BLaER1 (cell line): ENCODE measurements around the gene PTPRN2.

Source experiments
- H3K27ac ChIP-seq: shearing (Covaris generic); formaldehyde crosslinking; 2 replicates; pipeline ENCODE4 v1.8.1; 2022
- H3K27me3 ChIP-seq: shearing (Covaris generic); formaldehyde crosslinking; 2 replicates; pipeline ENCODE4 v1.8.1; 2022
- H3K36me3 ChIP-seq: shearing (Covaris generic); formaldehyde crosslinking; 2 replicates; pipeline ENCODE4 v1.8.1; 2022
- H3K4me1 ChIP-seq: shearing (Covaris generic); formaldehyde crosslinking; 2 replicates; pipeline ENCODE4 v1.8.1; 2022
- H3K4me2 ChIP-seq: shearing (Covaris generic); formaldehyde crosslinking; 2 replicates; pipeline ENCODE4 v1.8.1; 2022
- H3K4me3 ChIP-seq: shearing (Covaris generic); formaldehyde crosslinking; 2 replicates; pipeline ENCODE4 v1.8.1; 2022
- H3K9ac ChIP-seq: shearing (Covaris generic); formaldehyde crosslinking; 2 replicates; pipeline ENCODE4 v1.8.1; 2022
- H3K9me3 ChIP-seq: shearing (Covaris generic); formaldehyde crosslinking; 2 replicates; pipeline ENCODE4 v1.8.1; 2022
- H4K20me1 ChIP-seq: shearing (Covaris generic); formaldehyde crosslinking; 2 replicates; pipeline ENCODE4 v1.8.1; 2022
- Cebpa-rat ChIP-seq: shearing (Covaris generic); IDR thresholded peaks from 2 replicates; pipeline ENCODE4 v1.8.1; 2022

PTPRN2 gene

DNA sequence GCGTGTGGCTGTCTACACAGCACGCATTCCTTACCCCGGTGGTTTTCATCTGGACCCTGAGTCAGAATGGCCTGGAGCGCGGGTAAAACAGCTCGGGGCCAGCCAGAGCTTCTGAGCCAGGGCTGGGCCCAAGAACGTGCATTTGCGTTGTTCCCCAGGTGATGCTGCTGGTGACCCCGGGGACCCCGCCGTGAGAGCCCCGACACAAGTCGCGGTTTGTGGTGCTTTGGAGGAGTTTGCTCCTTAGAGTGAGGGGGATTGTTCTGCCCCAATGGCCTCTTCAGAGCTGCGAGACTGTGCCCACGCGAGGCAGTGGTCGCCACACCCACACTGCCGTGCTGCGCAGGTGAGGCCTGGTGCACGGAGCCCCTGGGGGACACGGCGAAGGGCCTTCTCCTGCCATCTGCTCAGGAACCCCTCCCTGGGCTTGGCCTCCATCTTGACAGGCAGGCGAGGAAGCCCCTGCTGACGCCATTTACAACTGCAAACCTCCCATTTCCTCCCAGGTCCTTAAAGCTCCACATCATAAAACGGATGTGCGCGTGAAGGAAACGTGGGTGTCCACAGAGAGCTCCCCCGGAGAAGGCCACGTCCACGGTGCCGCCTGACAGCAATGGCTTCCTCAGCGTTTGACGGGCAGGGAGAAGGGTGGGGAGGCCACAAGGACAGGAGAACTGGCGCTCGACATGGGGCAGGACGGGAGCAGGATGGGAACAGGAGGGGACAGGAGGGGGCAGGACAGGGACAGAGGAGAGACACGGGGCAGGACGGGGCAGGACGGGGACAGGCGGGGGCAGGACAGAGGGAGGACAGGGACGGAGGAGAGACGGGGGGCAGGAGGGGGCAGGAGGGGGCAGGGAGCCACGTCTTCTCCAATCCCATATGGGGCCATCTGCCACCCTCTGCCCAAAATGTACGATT lies 773.6 kb downstream of the PTPRN2 start:
- no peaks in the 10 kb centered on the region for H3K27me3 ChIP-seq
- peaks cover 11% of the 10 kb centered on the region for H3K9me3 ChIP-seq
- no peak overlapping the region for H3K4me2 ChIP-seq
- no peak for TF ChIP-seq Cebpa-rat
- no peak overlapping the region for H3K27ac ChIP-seq
- no peak overlapping the region for H3K4me3 ChIP-seq
- H3K36me3 ChIP-seq = no peaks in the 10 kb centered on the region
- H4K20me1 ChIP-seq = no peaks in the 10 kb centered on the region
- no peak overlapping the region for H3K9ac ChIP-seq
- H3K4me1 ChIP-seq = no peaks in the 10 kb centered on the region

DNA sequence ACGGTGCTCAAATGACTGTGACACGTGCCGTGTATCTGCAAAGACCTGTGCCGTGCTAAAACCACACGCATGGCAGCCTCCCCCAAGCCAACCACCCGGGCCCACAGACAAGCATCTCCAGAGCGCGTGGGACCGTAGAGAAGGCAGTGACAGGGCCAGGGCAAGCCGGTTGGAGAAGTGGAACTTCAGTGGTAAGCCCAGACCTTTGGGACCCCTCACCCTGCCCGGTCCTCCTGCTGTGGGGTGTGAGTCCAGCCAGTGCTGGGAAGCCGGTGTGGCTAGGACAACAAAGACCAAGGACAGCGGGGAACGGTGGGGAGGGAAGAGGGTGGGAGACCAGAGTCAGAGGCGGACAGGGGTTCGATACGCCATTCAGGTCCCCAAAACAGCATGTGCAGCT lies 774.6 kb downstream of the PTPRN2 start:
- H3K27ac ChIP-seq = no peak overlapping the region
- H3K27me3 ChIP-seq = no peaks in the 10 kb centered on the region
- peaks cover 20% of the 10 kb centered on the region for H3K9me3 ChIP-seq
- H4K20me1 ChIP-seq = no peaks in the 10 kb centered on the region
- H3K36me3 ChIP-seq = no peaks in the 10 kb centered on the region
- H3K4me3 ChIP-seq = no peak overlapping the region
- no peak overlapping the region for H3K4me2 ChIP-seq
- H3K9ac ChIP-seq = no peak overlapping the region
- no peak for TF ChIP-seq Cebpa-rat
- no peaks in the 10 kb centered on the region for H3K4me1 ChIP-seq

DNA sequence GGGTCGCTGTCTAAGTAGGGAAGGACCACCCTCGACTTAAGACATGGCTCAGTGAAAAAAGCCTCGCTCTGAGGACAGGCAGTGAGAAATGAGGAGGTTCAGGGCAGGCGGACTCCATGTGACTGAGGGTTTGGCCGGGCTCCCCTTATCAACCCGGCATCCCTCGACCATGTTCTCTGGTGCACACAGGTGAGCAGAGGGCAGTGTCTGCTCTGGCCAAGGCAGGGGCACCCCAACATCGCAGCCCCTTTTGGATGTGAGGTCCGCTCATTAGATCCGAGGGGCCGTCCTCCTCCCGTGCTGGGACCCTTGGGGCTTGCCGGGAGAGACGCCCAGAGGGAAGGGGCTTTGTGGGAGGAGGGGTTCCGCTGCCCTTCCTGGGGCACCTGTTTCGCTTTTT lies 775.7 kb downstream of the PTPRN2 start:
- Histone ChIP-seq H3K9ac (no peak overlapping the region), H3K27me3 (no peaks in the 10 kb centered on the region), H3K27ac (no peak overlapping the region), H3K4me2 (no peak overlapping the region), H3K4me3 (no peak overlapping the region), H3K36me3 (no peaks in the 10 kb centered on the region), H4K20me1 (no peaks in the 10 kb centered on the region), H3K9me3 (peaks cover 25% of the 10 kb centered on the region), H3K4me1 (no peaks in the 10 kb centered on the region)
- no peak for TF ChIP-seq Cebpa-rat

DNA sequence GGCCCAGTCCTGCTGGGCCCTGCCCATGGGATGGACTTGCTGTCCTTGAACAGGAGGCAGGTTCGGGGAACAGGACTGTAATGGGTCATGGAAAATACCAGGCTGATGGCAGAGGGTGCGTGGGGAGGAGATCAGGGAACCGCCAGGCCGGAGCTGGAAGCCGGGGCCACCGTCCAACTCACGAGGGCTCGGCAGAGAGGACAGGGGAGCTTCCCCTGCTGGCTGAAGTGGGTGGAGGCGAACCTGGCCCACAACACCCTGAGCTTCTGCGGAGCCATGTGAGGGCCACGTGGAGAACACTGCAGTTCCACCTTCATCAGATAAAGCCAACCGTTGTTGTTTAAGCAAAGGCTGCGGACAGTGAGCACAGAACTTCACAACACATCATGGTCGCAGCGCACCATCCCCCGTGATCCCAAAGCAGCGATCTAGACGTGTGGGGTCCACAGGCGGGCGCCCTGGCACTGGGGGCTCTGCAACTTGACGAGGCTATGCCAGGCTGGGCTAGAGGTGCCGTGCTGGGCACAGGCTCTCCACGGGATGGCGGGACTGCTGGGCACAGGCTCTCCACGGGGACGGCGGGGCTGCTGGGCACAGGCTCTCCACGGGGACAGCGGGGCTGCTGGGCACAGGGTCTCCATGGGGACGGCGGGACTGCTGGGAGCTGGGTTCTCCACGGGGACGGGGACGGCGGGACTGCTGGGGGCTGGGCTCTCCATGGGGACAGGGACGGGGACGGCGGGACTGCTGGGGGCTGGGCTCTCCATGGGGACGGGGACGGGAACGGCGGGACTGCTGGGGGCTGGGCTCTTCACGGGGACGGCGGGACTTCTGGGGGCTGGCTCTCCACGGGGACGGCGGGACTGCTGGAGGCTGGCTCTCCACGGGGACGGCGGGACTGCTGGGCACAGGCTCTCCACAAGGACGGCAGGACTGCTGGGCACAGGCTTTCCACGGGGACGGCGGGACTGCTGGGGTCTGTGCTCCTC lies 777.5 kb downstream of the PTPRN2 start:
- no peak overlapping the region for H3K27ac ChIP-seq
- no peaks in the 10 kb centered on the region for H4K20me1 ChIP-seq
- no peak for TF ChIP-seq Cebpa-rat
- no peaks in the 10 kb centered on the region for H3K36me3 ChIP-seq
- H3K27me3 ChIP-seq = no peaks in the 10 kb centered on the region
- H3K4me1 ChIP-seq = no peaks in the 10 kb centered on the region
- H3K9me3 ChIP-seq = peaks cover 25% of the 10 kb centered on the region
- no peak overlapping the region for H3K9ac ChIP-seq
- H3K4me2 ChIP-seq = no peak overlapping the region
- H3K4me3 ChIP-seq = no peak overlapping the region

DNA sequence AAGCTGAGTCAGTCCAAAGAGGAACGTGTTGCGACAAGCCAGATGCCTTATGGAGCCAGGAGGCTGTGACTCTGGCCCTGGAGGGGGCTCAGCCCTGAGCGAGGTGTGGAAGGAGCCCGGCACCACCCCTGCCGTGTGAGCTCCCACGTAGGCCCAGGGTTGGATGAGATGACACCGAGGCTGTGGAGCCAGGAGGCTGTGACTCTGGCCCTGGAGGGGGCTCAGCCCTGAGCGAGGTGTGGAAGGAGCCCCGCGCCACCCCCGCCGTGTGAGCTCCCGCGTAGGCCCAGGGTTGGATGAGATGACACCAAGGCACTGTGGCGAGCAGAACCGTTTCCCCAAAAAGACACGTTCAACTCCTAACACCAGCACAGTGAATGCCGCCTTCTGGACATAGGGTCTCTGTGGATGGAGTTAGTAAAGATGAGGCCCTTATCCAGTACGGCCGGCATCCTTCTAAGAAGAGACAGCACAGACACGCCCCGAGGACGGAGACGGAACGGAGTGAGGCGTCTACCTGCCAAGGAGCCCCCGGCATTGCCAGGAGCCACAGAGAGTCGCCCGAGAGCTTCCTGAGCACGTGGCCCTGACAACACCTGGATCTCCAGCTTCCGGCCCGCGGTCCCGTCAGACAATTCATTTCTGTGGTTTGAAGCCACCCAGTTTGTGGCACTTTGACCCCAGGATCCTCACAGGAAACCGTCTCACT lies 778.3 kb downstream of the PTPRN2 start:
- H3K27ac ChIP-seq = no peak overlapping the region
- H3K4me3 ChIP-seq = no peak overlapping the region
- H3K36me3 ChIP-seq = no peaks in the 10 kb centered on the region
- H3K27me3 ChIP-seq = no peaks in the 10 kb centered on the region
- no peak for TF ChIP-seq Cebpa-rat
- H3K9me3 ChIP-seq = peaks cover 25% of the 10 kb centered on the region
- no peaks in the 10 kb centered on the region for H4K20me1 ChIP-seq
- no peak overlapping the region for H3K9ac ChIP-seq
- no peaks in the 10 kb centered on the region for H3K4me1 ChIP-seq
- no peak overlapping the region for H3K4me2 ChIP-seq

DNA sequence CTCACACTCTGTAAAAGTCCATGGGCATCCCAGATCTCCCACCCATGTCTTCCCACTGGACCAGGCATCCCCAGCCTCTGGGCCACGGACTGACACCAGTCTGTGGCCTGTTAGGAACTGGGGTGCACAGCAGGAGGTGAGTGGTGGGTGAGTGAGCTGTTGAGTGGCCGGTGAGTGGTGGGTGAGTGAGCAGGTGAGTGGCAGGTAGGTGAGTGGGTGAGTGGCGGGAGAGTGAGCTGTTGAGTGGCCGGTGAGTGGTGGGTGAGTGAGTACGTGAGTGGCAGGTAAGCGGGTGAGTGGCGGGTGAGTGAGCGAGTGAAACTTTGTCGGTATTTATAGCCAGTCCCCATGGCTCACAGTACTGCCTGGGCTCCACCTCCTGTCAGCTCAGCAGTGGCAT lies 779.6 kb downstream of the PTPRN2 start:
- no peak overlapping the region for H3K27ac ChIP-seq
- H4K20me1 ChIP-seq = no peaks in the 10 kb centered on the region
- H3K4me1 ChIP-seq = no peaks in the 10 kb centered on the region
- no peak overlapping the region for H3K4me3 ChIP-seq
- TF ChIP-seq Cebpa-rat = no peak
- peaks cover 25% of the 10 kb centered on the region for H3K9me3 ChIP-seq
- H3K4me2 ChIP-seq = no peak overlapping the region
- no peaks in the 10 kb centered on the region for H3K36me3 ChIP-seq
- no peaks in the 10 kb centered on the region for H3K27me3 ChIP-seq
- no peak overlapping the region for H3K9ac ChIP-seq

DNA sequence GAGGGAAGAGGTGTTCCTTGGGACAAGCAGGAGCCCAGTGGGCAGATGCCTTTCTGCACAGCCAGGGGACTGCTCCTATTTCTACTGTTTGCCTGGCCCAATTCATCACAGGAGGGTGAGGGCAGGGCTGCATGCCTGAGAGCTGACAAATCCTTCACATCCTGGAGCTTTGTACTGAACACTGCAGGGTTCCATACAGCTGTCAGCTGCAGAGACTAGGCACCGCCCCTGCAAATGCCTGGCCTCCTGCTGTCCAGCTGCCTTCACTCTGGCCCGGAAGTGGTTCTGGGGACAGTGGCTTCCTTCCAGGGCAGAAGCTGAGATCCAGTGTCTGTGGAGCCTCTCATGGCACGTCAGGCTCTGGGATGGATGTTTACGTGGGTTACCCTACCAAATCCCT lies 780.1 kb downstream of the PTPRN2 start:
- Histone ChIP-seq H3K27ac (no peak overlapping the region), H3K4me3 (no peak overlapping the region), H3K4me1 (no peaks in the 10 kb centered on the region), H3K27me3 (no peaks in the 10 kb centered on the region), H4K20me1 (no peaks in the 10 kb centered on the region), H3K36me3 (no peaks in the 10 kb centered on the region), H3K9ac (no peak overlapping the region), H3K9me3 (peaks cover 25% of the 10 kb centered on the region), H3K4me2 (no peak overlapping the region)
- TF ChIP-seq Cebpa-rat = no peak

DNA sequence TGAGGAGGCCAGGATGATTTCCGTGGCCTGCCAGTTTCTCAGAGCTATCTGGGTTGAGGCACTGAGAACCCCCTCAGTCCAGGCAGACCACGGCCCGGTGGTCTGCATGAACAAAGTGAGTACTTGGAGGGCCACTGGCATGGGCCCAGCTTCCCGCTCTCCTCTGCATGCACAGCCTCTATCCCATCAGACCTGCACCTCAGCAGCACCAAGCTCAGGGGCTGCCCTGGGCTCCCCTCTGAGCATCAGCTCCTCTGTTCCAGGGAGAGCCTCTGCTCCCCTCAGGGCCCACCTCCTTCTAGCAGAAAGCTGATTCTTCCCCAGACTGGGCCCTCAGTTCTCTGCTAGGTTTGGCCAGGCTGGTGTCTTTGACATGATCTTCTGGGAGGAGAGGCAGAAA lies 780.9 kb downstream of the PTPRN2 start:
- TF ChIP-seq Cebpa-rat = no peak
- Histone ChIP-seq H3K4me3 (no peak overlapping the region), H3K36me3 (no peaks in the 10 kb centered on the region), H3K4me2 (no peak overlapping the region), H3K4me1 (no peaks in the 10 kb centered on the region), H3K27me3 (no peaks in the 10 kb centered on the region), H3K9ac (no peak overlapping the region), H4K20me1 (no peaks in the 10 kb centered on the region), H3K9me3 (peaks cover 25% of the 10 kb centered on the region), H3K27ac (no peak overlapping the region)

DNA sequence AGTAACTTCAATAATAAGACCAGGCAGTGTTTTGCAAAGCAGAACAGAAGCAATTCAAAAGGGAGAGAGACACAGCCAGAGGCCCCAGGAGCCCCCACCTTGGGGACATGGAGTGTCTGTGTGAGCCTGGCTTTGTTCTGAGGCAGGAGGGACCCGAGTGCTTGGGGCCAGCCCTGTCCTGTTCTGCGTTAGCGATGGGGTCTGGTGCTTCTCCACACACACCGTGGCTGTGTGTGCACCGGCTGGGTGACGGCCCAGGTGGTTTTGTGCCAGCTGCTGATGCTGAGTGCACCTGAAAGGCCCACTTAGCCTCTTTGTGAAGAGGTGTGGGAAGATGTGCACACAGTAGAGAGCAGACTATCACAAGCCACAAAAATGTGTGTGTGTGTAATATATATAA lies 781.9 kb downstream of the PTPRN2 start:
- no peak overlapping the region for H3K9ac ChIP-seq
- no peaks in the 10 kb centered on the region for H3K27me3 ChIP-seq
- no peaks in the 10 kb centered on the region for H3K4me1 ChIP-seq
- no peak for TF ChIP-seq Cebpa-rat
- peaks cover 25% of the 10 kb centered on the region for H3K9me3 ChIP-seq
- no peaks in the 10 kb centered on the region for H4K20me1 ChIP-seq
- no peaks in the 10 kb centered on the region for H3K36me3 ChIP-seq
- H3K4me3 ChIP-seq = no peak overlapping the region
- no peak overlapping the region for H3K27ac ChIP-seq
- no peak overlapping the region for H3K4me2 ChIP-seq
